AG04449 (cell line): Measurements from ENCODE around the gene C1orf35.
A peak's percentile ranks its signal among the peaks of the same experiment; 100 is the strongest.

Source experiments
- CTCF ChIA-PET: fragments of 350-600 bp; formaldehyde crosslinking; extraction: SDS; loops from one replicate; lab custom pipeline; 2021; ENCODE audit warnings: antibody characterized with exemption; lab: Yijun Ruan, JAX
- POLR2A ChIA-PET: fragments of 400-600, 350-600 bp; formaldehyde crosslinking; extraction: SDS; loops from one replicate; lab custom pipeline; 2020; ENCODE audit warnings: antibody characterized with exemption, inconsistent platforms; lab: Yijun Ruan, JAX
- DNase-seq: peaks from one replicate; pipeline ENCODE4 v3.0.0-alpha.2; 2010; ENCODE audit warnings: low read depth, low spot score
- H3K4me3 ChIP-seq: 2 replicates; pipeline ENCODE4 v1.5.1; 2011; ENCODE audit warnings: low read depth, mild to moderate bottlenecking, control low read depth, low read length
- CTCF ChIP-seq: IDR thresholded peaks from one replicate; pipeline ENCODE4 v1.5.1; 2011; ENCODE audit warnings: mild to moderate bottlenecking, moderate library complexity, low read length, control low read depth, inconsistent platforms; ENCODE audit not compliant: insufficient read depth; ENCODE audit errors: missing control alignments

The C1orf35 gene

GRCh38 chr1:228089519-228090380 lies 13.4 kb downstream of the C1orf35 start:
- no peak overlapping the region for H3K4me3 ChIP-seq
- no peak for TF ChIP-seq CTCF
- no peak for DNase-seq
- ChIA-PET CTCF (interaction anchor here (0.6 to 1.7 kb wide), 3 partner anchors 29 to 1875 kb away, joined by 3 to 4 read pairs (median 3); no protein-coding TSS in a partner anchor), POLR2A (interaction anchor here (1.3 kb wide), 1 partner anchor 7 kb away, joined by 4 read pairs; the partner anchor contains the start of gene ARF1)

GRCh38 chr1:228088586-228089498 lies 14.3 kb downstream of the C1orf35 start:
- no peak for TF ChIP-seq CTCF
- no peak overlapping the region; the same call in 1 of the 2 replicates for H3K4me3 ChIP-seq
- ChIA-PET POLR2A (interaction anchor here (1.8 kb wide), 1 partner anchor 13 kb away, joined by 4 read pairs; no protein-coding TSS in a partner anchor), CTCF (interaction anchor here (0.6 to 3.1 kb wide), 3 partner anchors 29 to 326 kb away, joined by 3 to 8 read pairs (median 4); no protein-coding TSS in a partner anchor)
- no peak for DNase-seq

- DNase-seq: no peak
- no peak for TF ChIP-seq CTCF
- POLR2A ChIA-PET: interaction anchor here (1.8 kb wide), 1 partner anchor 14 kb away, joined by 4 read pairs; no protein-coding TSS in a partner anchor
- CTCF ChIA-PET: interaction anchor here (0.6 to 3.1 kb wide), 3 partner anchors 14 to 327 kb away, joined by 3 to 8 read pairs (median 4); no protein-coding TSS in a partner anchor
- peak overlapping the region; percentile 29 for H3K4me3 ChIP-seq
Observed at GRCh38 chr1:228087771-228088251, 15.3 kb downstream of the C1orf35 start.

GRCh38 chr1:228085287-228085951 lies 17.7 kb downstream of the C1orf35 start:
- TF ChIP-seq CTCF: no peak
- POLR2A ChIA-PET: interaction anchor here (0.6 kb wide), 1 partner anchor 947 kb away, joined by 3 read pairs; no protein-coding TSS in a partner anchor
- CTCF ChIA-PET: interaction anchor here (0.7 to 1.4 kb wide), 3 partner anchors 11 to 296 kb away, joined by 3 to 4 read pairs (median 4); no protein-coding TSS in a partner anchor
- H3K4me3 ChIP-seq: peak overlapping the region; percentile 89
- peak; percentile 57 for DNase-seq

- no peak for TF ChIP-seq CTCF
- ChIA-PET CTCF (interaction anchor here (0.7 to 1.4 kb wide), 5 partner anchors 10 to 296 kb away, joined by 3 to 5 read pairs (median 4); partner anchors contain the start of gene IBA57), POLR2A (interaction anchor here (0.6 to 1.2 kb wide), 4 partner anchors 9 to 946 kb away, joined by 3 to 5 read pairs (median 4); no protein-coding TSS in a partner anchor)
- no peak for DNase-seq
- peak overlapping the region; percentile 89 for H3K4me3 ChIP-seq
Observed at GRCh38 chr1:228084797-228085196, 18.3 kb downstream of the C1orf35 start.
